ENCODE results near the gene GZMM.

DNA sequence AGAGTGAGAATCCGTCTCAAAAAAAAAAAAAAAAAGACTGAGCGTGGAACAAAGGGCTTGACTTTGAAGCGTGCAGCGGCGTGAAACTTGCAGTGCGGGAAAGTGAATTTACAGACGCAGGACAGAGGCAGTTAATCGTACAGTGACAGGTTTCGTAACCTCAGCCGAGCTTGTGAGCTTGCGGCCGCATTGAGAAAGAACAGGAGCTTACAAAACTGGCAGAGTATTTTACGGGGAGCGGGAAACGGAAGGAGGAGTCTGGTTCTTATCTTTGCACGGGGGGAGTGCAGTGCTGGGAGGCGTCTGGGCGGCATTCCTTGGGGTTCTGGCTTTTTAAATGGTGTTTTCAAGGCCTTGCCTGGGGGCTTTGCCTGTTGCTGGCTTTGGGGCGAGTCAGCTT, 22.6 kb downstream of the GZMM start:
- TF ChIP-seq, protein P1, sequence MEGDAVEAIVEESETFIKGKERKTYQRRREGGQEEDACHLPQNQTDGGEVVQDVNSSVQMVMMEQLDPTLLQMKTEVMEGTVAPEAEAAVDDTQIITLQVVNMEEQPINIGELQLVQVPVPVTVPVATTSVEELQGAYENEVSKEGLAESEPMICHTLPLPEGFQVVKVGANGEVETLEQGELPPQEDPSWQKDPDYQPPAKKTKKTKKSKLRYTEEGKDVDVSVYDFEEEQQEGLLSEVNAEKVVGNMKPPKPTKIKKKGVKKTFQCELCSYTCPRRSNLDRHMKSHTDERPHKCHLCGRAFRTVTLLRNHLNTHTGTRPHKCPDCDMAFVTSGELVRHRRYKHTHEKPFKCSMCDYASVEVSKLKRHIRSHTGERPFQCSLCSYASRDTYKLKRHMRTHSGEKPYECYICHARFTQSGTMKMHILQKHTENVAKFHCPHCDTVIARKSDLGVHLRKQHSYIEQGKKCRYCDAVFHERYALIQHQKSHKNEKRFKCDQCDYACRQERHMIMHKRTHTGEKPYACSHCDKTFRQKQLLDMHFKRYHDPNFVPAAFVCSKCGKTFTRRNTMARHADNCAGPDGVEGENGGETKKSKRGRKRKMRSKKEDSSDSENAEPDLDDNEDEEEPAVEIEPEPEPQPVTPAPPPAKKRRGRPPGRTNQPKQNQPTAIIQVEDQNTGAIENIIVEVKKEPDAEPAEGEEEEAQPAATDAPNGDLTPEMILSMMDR (IDR thresholded peaks at IDR 0.05) = no peak
- TF ChIP-seq POLR2A (IDR thresholded peaks at IDR 0.05) = no peak

Data from body of pancreas (tissue), 4 donors.